ENCODE results near the gene KCNH1.
"Not testable (repeated sequence)": the region's sequence is repeated elsewhere in the genome, so short reads cannot be mapped to it uniquely, and the experiment has no call there.

KCNH1 gene

GRCh38 chr1:211092955-211093354 is 41.0 kb downstream of the KCNH1 start:
- DNase-seq: no peak

GRCh38 chr1:211091867-211092266 is 42.1 kb downstream of the KCNH1 start:
- no peak for DNase-seq

- DNase-seq: no peak
These were observed 44.4 kb downstream of the KCNH1 start for GRCh38 chr1:211089536-211089935.

- DNase-seq: no peak
These were observed 45.8 kb downstream of the KCNH1 start for GRCh38 chr1:211088156-211088555.

GRCh38 chr1:211082824-211083223 is 51.1 kb downstream of the KCNH1 start:
- no peak for DNase-seq

GRCh38 chr1:211081447-211081846 is 52.5 kb downstream of the KCNH1 start:
- DNase-seq: not testable (repeated sequence)

- no peak for DNase-seq
These were observed 65.0 kb downstream of the KCNH1 start for GRCh38 chr1:211068976-211069375.

- no peak for DNase-seq
These were observed 67.1 kb downstream of the KCNH1 start for GRCh38 chr1:211066781-211067384.

GRCh38 chr1:211041838-211042237 is 92.1 kb downstream of the KCNH1 start:
- DNase-seq: not testable (repeated sequence)

GRCh38 chr1:211037095-211037494 is 96.9 kb downstream of the KCNH1 start:
- no peak for DNase-seq

- DNase-seq: no peak
These were observed 97.4 kb downstream of the KCNH1 start for GRCh38 chr1:211036381-211037060.

GRCh38 chr1:211035821-211036380 is 98.0 kb downstream of the KCNH1 start:
- no peak for DNase-seq

GRCh38 chr1:211033921-211034525 is 99.9 kb downstream of the KCNH1 start:
- DNase-seq: no peak

- no peak for DNase-seq
These were observed 109.0 kb downstream of the KCNH1 start for GRCh38 chr1:211024901-211025300.

- DNase-seq: no peak
These were observed 114.7 kb downstream of the KCNH1 start for GRCh38 chr1:211019266-211019665.

- DNase-seq: no peak
These were observed 115.3 kb downstream of the KCNH1 start for GRCh38 chr1:211018690-211019089.

GRCh38 chr1:211017075-211017718 is 116.8 kb downstream of the KCNH1 start:
- no peak for DNase-seq

- no peak for DNase-seq
These were observed 119.7 kb downstream of the KCNH1 start for GRCh38 chr1:211014275-211014674.

- no peak for DNase-seq
These were observed 120.4 kb downstream of the KCNH1 start for GRCh38 chr1:211013346-211014240.

GRCh38 chr1:211011128-211011527 is 122.8 kb downstream of the KCNH1 start:
- not testable (repeated sequence) for DNase-seq

GRCh38 chr1:211009944-211010343 is 124.0 kb downstream of the KCNH1 start:
- no peak for DNase-seq

GRCh38 chr1:211007830-211008229 is 126.1 kb downstream of the KCNH1 start:
- DNase-seq: no peak

Data from activated CD8-positive, alpha-beta memory T cell treated with anti-CD3 and anti-CD28 coated beads, Interleukin-2, amount 50 U/mL, for 48 hours (primary cell).